ENCODE measurements around the gene DHDDS.
"Not testable (repeated sequence)": the region's sequence is repeated elsewhere in the genome, so short reads cannot be mapped to it uniquely, and the experiment has no call there.

Gene DHDDS, protein sequence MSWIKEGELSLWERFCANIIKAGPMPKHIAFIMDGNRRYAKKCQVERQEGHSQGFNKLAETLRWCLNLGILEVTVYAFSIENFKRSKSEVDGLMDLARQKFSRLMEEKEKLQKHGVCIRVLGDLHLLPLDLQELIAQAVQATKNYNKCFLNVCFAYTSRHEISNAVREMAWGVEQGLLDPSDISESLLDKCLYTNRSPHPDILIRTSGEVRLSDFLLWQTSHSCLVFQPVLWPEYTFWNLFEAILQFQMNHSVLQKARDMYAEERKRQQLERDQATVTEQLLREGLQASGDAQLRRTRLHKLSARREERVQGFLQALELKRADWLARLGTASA

DNA sequence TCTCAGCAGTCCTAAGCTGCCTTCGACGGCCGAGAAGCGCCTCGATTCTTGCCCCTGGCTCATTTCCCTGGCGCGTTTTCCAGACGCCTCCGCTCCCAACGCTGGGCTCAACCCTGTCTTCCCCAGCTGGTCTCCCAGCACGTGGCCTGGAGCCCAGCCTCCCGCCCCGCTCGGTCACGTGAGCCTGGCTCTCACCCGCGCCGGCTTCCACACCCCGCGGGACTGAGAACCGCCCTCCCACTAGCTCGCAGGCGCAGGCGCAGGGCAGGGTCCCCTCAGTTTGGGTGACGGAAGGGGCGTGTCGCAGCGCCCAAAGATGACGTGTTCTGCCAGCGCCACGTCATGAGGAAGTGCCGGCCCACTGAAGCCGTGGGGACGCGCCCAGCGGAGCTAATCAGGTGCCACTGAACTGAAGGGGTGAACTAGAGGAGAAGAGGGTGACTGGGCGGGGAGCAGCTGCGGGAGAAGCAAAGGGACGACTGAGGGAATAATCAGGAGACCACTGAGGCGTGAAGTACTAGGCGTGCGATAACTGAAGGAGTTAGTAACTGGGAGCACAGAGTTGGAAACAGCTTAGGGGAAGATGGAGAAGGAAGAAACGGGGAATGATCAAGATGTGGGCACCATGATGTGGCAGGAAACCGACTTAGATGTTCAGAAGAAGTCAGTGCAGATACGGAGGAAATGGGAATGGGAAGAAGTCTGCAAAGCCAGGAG lies at the start of gene DHDDS:
TSS of gene DHDDS (plus strand) at position 343 of the 717 bp plus-strand sequence. CDS start 625 bp downstream, outside the sequence.
- peak; percentile 99 for DNase-seq

DNA sequence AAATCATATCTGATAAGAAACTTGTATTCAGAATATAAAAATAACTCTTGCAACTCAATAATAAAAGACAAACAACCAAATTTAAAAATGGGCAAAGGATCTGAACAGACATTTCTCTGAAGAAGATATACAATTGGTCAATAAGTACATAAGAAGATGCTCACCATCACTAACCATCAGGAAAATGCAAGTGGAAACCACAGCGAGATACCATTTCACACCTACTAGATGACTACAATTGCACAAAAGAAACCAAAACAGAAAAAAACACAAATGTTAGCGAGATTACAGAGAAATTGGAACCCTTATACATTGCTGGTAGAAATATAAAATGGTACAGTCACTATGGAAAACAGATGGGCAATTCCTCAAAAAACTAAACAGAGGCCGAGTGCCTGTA lies 48.0 kb upstream of the DHDDS start:
- DNase-seq: no peak

DNA sequence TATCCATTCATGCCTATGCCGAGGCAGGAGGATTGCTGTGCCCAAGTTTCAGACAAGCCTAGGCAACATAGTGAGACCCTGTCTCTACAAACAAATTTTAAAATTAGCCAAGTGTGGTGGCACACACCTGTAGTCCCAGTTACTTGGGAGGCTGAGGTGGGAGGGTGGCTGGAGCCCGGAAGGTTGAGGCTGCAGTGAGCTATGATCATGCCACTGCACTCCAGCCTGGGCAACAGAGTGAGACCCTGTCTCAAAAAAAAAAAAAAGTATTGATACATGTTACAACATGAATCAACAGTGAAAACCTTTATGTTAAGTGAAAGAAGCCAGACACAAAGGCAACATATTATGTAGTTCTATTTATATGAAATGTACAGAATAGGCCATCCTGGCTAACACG lies 47.1 kb upstream of the DHDDS start:
- DNase-seq: not testable (repeated sequence)

DNA sequence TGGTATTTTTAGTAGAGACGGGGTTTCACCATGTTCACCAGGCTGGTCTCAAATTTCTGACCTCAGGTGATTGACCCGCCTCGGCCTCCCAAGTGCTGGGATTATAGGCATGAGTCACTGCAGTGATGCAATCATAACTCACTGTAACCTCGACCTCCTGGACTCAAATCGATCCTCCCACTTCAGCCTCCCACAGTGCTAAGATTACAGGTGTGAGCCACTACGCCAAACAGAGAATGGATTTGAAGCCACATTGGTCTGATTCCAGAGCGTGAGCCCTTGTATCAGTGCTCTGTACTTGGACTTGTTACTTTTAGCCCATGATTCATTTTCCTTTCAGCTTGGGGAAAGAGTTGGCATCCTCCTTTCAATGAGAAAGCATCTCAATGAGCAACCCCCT lies 44.7 kb upstream of the DHDDS start:
- DNase-seq: no peak

DNA sequence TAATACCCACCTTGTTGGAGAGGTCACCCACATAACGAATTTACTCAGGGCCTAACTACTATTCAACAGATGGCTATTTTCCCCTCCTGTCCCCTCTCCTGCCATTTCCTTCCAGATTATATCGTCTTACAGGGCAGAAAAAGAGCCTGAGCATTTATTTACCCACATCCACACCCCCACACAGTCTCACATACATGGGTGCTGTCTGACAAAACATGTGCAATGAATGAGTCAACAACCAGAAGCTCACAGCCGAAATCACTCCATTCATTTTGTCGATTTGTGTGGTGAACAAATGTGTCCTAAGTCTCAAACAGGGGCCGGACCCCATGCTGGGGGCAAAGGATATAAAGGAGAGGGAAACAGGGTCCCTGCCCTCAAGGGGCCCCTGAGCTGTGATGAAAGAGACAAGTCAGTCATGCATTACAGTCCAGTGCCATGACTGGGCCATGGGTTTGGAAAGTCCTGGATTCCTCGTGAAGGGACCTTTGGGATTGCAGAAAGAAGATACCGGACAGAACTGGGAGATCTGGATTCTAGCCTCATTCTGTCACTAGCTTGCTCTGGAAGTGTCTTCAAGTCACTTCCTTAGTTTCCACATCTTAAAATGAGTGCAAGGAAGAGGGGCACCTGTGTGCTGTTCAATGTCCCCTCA lies 43.2 kb upstream of the DHDDS start:
- no peak for DNase-seq

DNA sequence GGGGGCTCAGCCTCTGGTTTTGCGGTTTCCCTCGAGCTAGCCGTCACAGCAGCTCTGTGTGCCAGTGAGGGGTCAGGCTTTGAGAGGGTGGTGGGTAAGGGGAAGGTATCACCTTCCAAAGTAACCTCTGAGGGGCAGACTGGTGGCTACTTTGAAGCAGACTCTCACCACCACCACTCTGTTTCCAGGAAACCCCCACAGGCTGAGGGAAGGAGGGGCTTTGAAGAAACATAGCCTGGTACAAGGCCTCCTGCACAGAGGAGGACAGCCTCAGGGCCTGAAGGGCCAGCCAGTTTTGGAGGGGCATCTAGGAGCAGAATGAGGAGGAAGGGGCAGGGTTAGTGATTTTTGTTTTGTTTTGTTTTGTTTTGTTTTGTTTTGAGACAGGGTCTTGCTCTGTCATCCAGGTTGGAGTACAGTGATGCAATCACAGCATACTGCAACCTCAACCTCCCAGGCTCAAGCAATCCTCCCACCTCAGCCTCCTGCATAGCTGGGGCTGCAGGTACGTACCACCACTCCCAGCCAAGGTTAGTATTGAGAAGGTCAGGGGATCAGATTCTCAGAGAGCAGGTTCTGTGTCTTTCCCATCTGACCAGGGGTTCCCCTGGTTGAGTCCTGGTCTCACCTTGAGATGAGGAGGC lies 42.4 kb upstream of the DHDDS start:
- DNase-seq: no peak

DNA sequence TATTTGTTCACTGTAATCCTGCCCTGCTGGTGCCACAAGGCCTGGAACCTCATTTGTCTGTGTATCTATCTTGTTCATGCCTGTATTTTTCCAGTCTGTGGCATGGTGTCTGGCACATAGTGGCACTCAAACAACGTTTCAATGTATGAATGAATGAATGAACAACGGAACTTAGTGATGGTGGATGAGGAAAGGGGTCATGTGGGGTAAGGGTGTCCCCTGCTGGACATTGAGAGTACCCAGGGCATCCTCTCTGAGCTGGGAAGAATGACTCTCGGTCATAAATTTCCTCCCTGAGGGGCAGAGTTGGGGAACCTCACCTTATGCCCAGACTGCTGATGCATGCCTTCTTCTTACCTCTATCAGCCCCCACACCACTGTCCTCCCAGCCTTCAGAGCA lies 40.7 kb upstream of the DHDDS start:
- no peak for DNase-seq

DNA sequence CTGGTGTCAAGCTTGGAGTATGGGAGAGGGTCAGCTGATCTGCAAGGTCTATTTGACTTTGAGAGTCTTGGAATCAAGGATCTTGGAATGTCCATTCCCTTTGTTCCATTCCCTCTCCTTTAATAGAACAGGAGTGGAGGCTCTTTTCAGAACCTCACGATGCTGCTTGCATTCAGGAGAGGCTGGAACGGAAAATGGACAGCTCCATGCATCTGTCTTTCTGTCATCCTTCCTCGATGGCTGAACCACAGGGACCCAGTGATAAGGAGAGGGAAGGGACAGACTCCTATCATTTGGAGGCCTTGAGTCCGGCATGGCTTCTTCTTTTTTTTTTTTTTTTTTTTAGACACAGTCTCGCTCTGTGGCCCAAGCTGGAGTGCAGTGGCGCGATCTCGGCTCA lies 36.4 kb upstream of the DHDDS start:
- DNase-seq: no peak

DNA sequence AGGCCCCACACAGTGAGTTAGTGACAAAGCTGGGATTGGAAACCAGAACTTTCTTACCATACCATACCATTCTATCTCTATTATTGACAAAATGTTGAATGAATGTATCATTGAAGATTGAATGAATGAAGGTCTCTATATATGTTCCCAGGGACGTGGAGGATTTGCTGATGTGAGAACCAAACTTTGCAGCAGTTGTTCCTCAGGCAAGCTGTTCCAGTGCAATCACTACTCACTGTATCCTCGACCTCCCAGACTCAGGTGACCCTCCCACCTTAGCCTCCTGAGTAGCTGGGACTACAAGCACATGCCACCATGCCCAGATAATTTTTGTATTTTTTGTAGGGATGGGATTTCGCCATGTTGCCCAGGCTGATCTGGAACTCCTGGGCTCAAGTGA lies 33.1 kb upstream of the DHDDS start:
- no peak for DNase-seq

DNA sequence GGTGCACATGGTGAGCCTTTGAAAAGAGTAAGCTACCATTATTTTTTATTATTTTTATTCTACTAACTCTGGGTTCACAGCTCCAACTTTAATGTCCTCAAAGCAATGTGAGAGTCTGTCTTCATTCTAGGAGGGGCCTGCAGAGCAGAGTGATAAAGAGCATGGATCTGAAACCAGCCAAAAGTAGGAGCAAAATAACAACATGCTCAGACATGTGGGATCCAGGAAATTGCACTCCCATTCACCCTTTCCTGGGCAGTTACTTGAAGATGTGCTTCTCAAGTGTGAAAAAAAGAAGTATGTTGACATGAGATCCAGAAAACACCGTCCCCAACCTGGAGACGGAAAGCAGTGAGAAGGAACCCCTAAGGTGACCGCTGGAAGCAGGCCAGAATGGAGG lies 30.2 kb upstream of the DHDDS start:
- DNase-seq: no peak

DNA sequence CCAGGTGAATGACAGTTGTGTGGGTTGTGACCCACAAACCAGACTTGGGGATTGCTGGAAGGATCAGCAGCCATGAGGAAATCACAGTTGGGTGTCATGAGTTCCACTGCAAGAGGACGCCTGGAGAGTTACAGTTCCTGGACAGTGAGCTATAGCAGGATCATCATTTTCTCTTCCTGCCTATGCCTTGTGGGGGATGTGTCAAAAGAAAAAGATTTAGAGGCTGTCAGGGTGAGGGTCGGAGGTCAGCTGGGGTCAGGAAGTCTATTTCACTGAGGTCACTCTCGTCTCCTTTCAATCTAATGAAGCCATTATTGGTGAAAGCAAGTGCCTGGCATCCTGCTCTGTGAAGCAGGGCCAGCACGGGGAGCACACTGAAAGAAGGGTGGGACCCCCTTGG lies 28.5 kb upstream of the DHDDS start:
- DNase-seq: no peak

DNA sequence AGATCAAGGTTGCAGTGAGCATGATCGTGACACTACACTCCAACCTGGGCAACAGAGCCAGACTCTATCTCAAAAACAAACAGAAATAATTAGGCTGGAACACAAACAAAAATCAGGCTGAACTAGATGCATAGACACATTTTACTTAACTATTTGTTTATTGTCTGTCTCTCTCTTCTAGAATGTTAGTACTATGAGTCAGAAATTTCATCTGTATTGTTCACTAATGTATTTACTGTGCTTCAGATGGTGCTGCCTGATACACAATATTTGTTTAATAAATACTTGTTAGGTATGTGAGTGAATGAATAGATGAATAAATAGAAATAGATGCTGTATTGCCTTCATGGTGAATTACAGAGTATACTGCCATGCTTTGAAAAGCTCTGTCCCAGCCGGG lies 27.5 kb upstream of the DHDDS start:
- no peak for DNase-seq

DNA sequence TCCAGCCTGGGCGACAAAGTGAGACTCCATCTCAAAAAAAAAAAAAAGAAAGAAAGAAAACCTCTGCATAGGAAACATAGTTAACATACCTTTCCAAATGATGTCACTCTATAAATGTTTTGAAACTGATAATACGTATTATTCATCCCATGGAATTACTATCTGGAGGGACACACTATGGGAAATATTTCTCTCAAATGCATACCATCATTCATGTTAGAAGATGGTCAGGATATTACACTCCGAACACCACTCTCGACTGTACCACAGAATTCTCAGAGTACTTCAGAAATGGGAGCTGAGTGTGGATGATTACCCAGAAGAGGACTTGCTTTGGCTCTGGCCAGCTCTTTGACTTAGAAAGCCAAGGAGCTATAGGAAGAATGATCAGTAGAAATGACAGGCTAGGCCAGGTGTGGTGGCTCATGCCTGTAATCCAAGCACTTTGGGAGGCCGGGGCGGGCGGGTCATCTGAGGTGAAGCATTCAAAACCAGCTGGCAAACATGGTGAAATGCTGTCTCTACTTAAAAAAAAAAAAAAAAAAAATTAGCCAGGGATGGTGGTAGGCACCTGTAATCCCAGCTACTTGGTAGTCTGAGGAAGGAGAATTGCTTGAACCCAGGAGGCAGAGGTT lies 26.7 kb upstream of the DHDDS start:
- no peak for DNase-seq

DNA sequence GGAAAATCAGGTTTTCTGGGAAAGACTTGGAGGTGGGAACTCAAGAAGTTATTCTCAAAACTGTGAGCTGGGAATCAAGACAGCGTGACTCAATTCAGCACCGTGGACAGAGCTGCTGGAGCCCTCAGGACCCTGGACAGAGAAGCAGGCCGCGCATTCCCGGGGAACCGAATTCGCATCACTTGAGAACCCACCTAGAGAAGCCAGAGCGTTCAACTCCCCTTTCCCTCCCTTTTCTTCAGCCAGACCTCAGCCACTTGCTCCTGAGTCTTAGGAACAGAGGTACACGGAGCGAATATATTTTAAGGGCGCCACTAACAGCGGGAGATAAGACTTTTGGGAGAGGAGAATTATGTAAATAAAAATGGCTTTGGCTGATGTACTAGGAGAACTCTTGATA lies 23.5 kb upstream of the DHDDS start:
- peak; percentile 86 for DNase-seq

DNA sequence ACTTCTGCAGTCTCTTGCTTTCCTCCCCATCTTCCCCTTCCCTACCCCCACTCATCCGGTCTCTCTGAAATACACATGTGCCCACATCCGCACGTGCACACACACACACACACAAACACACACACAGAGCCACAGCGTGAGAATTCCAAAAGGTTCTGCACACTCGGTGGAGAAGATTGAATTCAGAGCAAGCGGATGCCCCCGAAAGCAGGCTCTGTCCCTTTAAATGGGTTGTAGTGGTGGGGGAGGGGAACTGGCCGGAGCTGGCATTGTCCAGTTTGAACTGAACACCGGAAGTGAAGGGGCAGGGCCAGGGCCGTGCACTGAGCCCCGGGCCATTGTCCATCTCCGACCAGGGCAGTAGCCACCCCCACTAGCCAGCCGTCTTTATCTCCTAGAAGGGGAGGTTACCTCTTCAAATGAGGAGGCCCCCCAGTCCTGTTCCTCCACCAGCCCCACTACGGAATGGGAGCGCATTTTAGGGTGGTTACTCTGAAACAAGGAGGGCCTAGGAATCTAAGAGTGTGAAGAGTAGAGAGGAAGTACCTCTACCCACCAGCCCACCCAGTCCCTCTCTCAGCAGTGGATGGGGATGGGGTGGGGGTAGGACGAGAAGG lies 22.8 kb upstream of the DHDDS start:
- no peak for DNase-seq

DNA sequence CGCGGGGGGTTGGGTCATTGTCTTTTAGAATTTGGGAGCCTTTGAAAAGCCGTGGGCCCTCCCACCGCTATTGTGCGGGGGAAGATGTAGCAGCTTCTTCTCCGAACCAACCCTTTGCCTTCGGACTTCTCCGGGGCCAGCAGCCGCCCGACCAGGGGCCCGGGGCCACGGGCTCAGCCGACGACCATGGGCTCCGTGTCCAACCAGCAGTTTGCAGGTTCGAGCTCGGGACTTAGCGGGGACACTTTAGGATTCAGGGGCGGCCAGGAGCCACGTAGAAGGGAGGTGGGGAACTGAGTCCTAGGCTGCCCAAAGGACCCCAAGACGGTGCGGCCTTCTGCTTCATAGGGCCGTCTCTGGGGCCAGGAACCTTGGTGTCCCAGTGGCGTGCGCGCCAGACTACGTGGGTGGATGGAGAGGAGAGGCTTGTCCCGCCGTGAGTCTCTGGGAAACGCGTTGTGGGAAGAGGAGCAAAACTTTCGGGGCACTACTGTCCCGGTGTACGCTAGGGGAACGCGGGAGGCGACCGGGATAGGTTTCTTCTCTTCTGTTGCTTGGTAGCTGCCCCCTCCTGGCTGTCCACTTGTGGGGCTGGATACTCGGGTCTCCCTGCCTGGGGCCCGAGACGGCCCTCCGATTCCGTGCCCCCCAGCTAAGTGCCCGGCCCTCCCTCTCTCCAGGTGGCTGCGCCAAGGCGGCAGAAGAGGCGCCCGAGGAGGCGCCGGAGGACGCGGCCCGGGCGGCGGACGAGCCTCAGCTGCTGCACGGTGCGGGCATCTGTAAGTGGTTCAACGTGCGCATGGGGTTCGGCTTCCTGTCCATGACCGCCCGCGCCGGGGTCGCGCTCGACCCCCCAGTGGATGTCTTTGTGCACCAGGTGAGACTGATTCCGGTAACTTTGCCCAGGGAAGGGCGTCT lies 21.2 kb upstream of the DHDDS start, which contains the start of gene LIN28A:
TSS of gene LIN28A (plus strand) at position 112 of the 918 bp plus-strand sequence. CDS start at position 187, 75 bp downstream.
- no peak for DNase-seq

DNA sequence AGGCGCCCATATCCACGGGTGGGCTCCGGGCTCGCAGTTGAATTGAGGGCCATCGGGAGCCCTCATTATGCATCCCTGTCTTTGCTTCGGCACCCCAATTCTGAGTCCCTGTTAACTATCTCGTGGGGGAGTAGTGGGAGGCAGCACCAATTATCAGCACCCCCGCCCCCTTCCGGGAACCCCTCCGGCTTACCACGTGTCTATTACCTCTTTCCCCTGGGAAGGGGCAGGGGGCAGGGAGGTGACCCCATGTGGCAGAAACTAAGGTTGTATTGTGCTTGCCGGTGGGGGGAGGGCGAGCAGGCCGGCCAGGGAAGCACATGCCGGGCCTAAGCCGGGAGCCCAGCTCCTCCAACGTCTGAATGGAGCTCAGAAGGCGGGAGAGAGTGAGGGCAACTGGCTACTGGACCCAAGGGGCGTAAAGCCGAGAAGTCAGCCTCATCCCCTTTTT lies 20.5 kb upstream of the DHDDS start:
- no peak for DNase-seq

DNA sequence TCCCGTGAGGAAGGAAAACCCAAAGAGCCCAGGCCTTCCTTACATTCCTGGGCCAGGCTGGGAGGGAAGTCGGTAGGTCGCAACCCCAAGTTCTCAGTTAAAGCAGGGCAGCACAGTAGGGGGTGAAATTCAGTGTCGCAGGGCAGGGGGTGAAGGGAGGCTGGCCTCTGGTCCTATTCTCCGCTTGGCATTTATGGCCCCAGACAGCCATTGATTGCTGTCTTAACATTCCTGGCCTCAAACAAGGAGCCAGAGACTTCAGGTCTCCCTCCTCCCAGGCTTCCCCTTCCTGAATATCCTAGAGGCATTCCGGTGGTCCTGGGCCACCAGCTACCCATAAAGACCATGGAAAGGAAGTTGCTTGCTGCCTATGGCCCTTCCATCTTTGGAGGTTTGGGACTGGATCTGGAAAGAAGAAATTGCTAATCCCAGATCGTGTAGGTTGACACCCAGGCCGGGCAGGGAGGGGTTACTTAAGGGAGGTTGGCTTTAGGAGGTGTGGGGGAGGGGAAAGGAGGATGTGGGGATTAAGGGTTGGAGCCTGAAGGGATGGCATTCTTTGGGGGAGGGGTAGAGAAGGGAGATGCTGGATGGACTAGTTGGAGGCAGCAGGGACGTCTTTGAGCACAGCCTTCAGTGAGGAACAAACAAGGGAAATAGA lies 19.8 kb upstream of the DHDDS start:
- no peak for DNase-seq

DNA sequence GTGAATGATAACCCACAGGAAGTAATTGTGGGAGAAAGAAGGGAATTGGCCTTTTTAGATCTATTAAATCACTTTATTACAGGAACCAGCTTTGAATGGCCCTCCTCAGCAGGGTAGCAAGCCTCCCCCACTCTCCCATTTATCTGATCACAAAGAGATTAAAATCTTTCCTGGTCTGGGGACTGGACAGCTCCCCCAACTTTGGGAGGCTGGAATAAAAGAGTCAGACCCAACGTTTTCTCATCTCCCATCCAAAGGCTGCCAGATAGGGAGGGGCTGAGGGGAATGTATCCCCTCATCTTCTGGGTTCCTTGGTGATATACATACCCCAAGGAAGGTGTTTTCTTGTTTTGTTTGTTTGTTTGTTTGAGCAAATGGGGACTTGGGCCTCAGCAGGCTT lies 19.1 kb upstream of the DHDDS start:
- no peak for DNase-seq

DNA sequence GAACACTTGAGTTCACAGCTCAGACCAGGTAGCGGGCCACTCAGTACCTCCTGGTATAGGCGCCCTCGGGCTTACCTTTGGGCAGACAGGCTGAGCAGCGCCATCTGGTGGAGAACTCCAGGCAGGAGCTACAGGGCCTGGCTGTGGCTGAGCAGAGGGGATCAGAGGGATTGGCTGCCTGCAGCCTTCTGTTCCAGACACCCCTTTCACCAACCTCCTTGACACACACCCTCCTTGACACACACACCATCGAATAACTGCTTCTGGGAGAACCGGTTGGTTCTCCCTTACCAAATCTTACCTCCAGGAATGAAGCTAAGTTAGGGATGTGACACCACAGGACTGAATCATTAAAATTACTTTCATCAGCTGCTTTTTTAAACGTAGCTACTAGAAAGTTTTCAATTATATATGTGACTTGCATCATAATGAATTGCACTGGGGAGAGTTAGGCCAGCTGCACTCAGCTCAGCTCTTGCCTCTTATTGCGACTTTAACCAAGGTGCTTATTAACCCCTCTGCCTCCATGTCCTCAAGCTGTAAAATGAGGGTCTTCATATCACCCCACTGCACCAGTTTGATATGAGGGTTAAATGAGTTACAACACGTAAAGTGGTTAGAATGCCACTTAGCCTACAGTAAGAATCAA lies 14.9 kb upstream of the DHDDS start:
- DNase-seq: peak; percentile 86
